HG02870 (cell line): ENCODE measurements around the gene TP53RK.

Source experiments
- ATAC-seq: cut with Tn5 transposase; IDR thresholded peaks from one replicate; pipeline ENCODE4 v1.9.1; 2021; ENCODE audit warnings: mild to moderate bottlenecking, moderate library complexity; ENCODE audit not compliant: unreplicated experiment

TP53RK gene

DNA sequence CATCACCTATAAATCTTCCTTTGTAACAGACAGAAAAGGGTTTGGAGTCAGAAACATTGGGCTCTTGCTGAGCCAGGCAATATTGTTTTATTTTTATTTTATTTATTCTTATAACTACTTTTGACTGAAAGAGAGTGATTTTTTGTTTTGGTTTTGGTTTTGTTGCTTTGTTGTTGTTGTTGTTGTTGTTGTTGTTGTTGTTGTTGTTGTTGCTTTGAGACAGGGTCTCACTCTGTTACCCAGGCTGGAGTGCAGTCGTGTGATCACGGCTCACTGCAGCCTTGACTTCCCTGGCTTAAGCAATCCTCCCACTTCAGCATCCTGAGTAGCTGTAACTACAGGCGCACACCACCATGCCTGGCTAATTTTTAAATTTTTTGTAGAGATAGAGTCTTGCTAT lies 22.9 kb downstream of the TP53RK start:
- no peak for ATAC-seq

DNA sequence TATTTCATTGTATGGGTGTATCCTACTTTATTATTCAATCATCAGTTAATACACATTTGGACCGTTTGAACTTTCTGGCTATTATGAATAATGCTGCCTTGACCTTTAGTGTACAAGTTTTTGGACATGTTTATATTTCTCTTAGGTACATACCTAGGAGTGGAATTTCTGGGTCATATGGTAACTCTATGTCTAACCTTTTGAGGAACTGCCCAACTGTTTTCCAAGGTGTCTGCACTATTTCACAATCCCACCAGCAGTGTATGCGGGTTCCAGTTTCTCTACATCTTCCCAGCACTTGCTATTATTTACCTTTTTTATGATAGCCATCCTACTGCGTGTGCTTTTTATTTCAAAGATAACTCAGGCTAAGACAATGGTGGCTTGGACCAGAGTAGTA lies 23.6 kb downstream of the TP53RK start:
- no peak for ATAC-seq

- ATAC-seq: no peak
Observed at GRCh38 chr20:46663531-46663930, 25.7 kb downstream of the TP53RK start.

DNA sequence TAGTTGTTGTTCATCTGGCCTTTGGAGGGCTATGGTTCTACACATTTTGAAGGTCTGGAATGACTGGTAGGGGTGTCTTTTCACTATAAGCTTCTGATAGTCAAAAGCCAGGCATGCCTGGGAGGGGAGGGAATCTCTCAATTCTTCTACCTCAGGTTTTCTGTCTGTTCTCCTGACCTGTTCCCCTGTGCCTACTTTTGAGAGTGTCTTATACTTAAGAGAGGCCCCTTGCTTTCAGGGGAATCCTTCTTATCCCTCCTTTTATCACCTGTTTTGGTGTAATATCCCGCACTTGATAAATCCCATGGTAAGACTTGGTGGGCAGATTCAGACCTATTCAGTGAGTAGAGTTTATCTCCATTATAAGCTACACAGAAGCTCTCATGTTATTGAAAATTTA lies 27.6 kb downstream of the TP53RK start:
- no peak for ATAC-seq

- no peak for ATAC-seq
Observed at GRCh38 chr20:46660487-46660886, 28.8 kb downstream of the TP53RK start.

GRCh38 chr20:46657618-46658017 lies 31.6 kb downstream of the TP53RK start:
- no peak for ATAC-seq

- ATAC-seq: no peak
Observed at GRCh38 chr20:46657137-46657536, 32.1 kb downstream of the TP53RK start.

DNA sequence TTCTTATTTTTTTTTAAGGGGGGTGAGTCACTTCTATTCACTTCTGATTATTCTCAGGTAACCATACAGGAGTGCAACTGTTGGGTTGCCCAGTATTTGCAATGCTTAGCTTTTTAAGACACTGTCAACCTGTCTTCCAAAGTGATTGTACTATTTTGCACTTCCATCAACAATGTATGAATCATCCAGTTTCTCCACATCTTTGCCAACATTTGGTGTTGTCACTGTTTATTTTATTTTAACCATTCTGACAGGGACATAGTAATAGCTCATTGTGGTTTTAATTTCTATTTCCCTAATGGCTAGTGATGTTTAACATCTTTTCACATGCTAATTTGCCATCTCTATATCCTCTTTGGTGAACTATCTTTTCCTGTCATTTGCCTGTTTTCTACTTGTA lies 36.5 kb downstream of the TP53RK start:
- no peak for ATAC-seq

DNA sequence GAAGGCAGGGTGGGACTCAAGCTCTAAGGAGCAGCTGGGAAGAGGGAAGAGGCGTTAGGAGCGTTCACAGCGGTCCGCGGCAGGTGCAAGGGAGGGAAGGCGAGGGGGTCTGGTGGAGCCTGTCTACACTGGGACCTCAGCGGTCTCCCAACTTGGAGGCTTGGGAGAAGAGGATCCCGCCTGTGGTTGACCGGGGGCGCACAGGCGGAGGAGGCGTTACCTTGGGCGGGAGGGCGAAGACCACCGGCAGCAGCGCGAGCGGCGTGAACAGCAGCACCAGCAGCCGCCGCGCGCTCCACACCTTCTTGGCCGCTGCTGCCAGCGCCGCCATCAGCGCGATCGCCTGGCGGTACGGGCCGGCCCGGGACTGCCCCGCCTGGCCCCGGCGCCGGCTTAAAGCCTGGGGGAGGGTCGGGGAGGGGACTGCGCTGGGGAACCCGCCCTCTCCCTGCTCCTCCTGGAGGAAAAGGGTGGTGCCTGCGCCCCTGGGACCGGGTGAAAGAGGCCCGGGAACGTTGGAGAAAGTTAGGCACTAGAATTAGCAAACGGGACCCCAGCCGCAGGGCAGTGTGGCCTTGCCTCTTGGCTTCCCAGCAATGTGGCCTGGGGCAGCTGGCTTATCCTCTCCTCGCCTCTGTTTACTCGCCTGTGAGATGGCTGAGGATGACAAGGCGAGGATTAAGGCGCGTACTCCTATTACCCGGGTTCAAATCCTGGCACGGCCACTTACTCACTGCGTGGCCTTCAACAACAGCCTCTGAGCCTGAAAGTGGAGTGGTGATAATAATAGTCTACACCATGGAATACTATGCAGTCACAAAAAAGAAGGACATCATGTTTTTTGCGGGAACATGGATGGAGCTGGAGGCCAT lies 37.9 kb downstream of the TP53RK start, which contains the start of gene SLC13A3:
TSS of gene SLC13A3 (minus strand) at position 369 of the 872 bp plus-strand sequence. CDS start at position 331, 38 bp downstream.
- ATAC-seq: no peak

DNA sequence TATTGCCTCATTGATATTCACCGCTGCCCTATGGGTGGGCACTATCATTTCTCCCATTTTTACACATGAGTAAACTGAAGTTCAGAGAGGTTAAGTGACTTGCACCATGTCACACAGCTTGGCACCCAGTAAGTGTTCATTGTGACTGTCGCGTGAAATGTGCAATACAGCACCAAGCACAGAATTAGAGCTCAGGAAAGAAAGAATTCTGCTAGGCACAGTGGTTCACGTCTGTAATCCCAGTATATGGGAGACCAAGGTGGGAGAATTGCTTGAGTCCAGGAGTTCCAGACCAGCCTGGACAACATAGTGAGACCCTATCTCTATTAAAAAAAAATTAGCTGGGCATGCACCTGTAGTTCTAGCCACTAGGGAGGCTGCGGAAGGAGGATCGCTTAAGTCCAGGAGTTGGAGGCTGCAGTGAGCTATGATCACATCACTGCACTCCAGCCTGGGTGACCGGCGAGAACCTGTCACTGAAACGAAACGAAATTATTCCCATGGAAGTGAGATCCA lies 38.6 kb downstream of the TP53RK start:
- ATAC-seq: no peak

GRCh38 chr20:46649965-46650542 lies 39.2 kb downstream of the TP53RK start:
- ATAC-seq: no peak

DNA sequence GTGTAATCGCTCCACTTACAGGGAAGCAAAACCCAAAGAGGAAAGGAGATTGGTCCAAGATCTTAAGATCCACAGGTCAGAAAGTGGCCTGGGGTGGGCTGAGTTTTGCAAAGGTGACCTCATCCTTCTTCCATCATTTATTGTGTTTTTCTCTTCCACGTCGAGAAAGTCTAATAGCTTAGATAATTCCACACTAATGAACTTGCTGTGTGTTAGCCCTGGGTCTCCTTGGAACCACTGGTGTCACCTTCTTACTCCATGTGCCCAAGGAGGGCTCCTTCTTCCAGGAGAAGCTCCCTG lies 39.6 kb downstream of the TP53RK start:
- no peak for ATAC-seq

DNA sequence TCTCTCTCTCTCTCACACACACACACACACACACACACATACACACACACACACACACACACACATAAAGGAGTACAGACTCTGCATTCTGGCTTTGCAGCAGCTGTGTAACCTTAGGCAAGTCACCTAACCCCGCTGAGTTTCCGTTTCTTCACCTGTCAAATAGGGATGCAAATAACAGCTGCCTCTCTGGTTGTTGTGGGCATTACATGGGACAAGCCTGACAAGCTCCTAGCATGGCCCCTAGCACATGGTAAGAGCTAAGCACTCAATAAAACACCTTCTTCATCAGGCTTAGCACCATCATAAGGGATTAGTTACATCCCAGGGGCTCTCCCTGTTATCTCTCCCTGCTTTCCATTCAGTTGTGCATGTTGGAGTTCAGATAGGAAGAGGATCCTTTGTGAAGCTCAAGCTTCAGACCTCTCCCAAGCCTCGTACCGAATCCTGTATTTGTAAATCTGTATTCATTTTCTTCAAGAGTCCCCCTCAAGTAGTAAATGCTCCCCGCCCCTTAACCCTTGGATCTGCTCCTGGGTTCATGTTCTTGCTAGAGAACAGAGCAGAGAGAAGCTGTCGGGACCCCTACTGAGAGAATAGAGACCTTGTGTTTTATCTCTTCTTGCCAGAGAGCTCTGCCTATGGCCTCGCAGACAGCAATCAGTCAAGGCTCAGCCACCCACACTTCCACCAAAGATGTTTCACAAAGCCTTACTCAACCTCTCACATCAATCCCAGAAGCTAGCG lies 40.2 kb downstream of the TP53RK start:
- ATAC-seq: no peak

GRCh38 chr20:46647469-46647868 lies 41.8 kb downstream of the TP53RK start:
- ATAC-seq: no peak

DNA sequence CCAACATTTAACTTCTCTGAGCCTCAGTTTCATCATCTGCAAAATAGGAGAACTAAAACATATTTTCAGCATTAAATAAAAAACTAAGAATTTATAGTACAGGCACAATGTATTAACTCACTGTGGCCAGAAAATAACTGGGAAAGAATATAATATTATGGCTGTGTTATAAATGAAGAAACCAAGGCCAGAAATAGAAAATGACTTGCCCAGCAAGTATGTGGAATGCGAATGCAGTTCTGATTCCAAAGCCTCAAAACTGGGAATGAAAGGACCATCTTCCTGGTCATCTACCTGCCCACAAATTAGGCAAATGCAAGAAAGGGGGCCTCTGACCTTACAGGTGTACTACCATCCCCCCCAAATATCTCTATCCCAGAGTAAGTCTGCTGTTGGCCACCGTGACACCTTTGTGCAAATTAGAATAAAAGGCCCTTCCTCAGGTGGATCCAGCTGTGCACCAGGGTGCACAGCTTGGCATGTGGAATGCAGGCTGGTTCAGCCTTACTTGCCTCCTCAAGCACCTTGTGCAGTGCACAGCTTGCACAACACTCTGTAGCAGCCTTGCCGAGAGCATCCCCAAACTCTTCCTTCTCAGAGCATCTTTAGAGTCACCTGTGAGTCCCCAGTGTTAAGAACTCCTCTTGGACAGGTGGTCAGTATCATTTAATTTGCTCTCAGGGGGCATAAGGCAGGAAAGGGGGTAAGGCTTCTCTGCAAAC lies 42.4 kb downstream of the TP53RK start:
- ATAC-seq: no peak

GRCh38 chr20:46646122-46646521 lies 43.1 kb downstream of the TP53RK start:
- ATAC-seq: no peak

DNA sequence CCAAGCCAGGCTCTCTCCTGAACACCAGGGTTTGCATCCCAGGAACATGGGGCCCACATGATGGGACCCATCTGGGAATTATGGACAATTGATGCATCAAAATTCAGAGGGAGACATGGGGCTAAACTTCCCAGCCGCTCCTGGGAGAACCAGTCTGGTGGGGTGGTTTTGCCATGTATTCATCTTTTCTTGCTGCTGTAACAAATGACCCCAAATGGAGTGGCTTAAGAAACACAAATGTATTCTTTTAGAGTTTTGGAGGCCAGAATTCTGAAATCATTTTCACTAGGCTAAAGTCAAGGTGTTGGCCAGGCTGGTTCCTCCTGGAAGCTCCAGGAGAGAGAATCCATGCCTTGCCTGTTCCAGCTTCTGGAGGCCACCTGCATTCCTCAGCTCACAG lies 44.5 kb downstream of the TP53RK start:
- no peak for ATAC-seq

DNA sequence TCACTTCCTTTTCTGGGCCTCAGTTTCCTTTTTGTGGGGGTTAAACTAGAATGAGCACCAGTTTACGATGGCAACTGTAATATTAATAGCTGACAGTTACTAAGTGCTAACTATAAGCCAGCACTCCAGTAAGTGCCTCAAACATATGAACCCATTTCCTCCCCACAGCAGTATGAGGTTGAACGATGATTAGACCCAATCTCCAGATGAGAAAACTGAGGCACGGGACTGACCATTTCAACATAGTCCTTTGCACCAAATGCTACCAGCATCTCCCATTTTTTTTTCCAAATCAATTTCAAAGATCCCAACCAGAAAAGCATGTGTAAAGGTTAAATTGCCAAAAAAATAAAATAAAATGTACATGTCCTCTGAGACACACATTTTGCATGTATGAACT lies 45.1 kb downstream of the TP53RK start:
- ATAC-seq: no peak

GRCh38 chr20:46642969-46643343 lies 46.3 kb downstream of the TP53RK start:
- no peak for ATAC-seq

GRCh38 chr20:46642265-46642968 lies 46.8 kb downstream of the TP53RK start:
- no peak for ATAC-seq
